Liver (tissue), 9 donors: ENCODE data around the gene TFDP1. TPM values are rescaled to one million over a fixed set of nuclear protein-coding genes. Genes with fewer than 3 reads are reported as not detected.

Experiments
- DNase-seq: peaks from one replicate; pipeline ENCODE4 v3.0.0-alpha.2; 2017; ENCODE audit warnings: low spot score
- H3K27ac ChIP-seq, 2 donors: one replicate each; pipeline ENCODE4 v1.7.0; 2013; ENCODE audit warnings: inconsistent platforms in 2 of 2, low read length in 2 of 2, control low read depth in 1 of 2, low read depth in 1 of 2, mild to moderate bottlenecking in 1 of 2
- H3K27me3 ChIP-seq, 4 donors: one replicate each; pipeline versions ENCODE4 v1.6.1 to v1.7.0; 2013; ENCODE audit warnings: low read length in 3 of 4, inconsistent platforms in 1 of 4, mild to moderate bottlenecking in 1 of 4, moderate library complexity in 1 of 4; ENCODE audit not compliant: control insufficient read depth in 4 of 4, insufficient read depth in 4 of 4
- H3K36me3 ChIP-seq, 4 donors: one replicate each; pipeline versions ENCODE4 v1.6.1 to v1.7.0; 2013; ENCODE audit warnings: low read length in 3 of 4, mild to moderate bottlenecking in 3 of 4, low read depth in 1 of 4, moderate library complexity in 1 of 4; ENCODE audit not compliant: control insufficient read depth in 4 of 4, insufficient read depth in 3 of 4
- H3K4me1 ChIP-seq, 4 donors: one replicate each; pipeline versions ENCODE4 v1.6.1 to v1.7.0; 2013; ENCODE audit warnings: low read length in 3 of 4, mild to moderate bottlenecking in 3 of 4, moderate library complexity in 1 of 4; ENCODE audit not compliant: control insufficient read depth in 4 of 4, insufficient read depth in 4 of 4
- H3K4me3 ChIP-seq, 3 donors: one replicate each; pipeline versions ENCODE4 v1.6.1 to v1.7.0; 2013; ENCODE audit warnings: low read length in 3 of 3, control low read depth in 1 of 3, low read depth in 1 of 3, mild to moderate bottlenecking in 1 of 3
- H3K9ac ChIP-seq, 2 donors: one replicate each; pipeline ENCODE4 v1.7.0; 2013; ENCODE audit warnings: low read length in 2 of 2, mild to moderate bottlenecking in 2 of 2, moderate library complexity in 2 of 2, control low read depth in 1 of 2, low read depth in 1 of 2
- H3K9me3 ChIP-seq, 4 donors: one replicate each; pipeline versions ENCODE4 v1.6.1 to v1.7.0; 2013; ENCODE audit warnings: low read length in 3 of 4; ENCODE audit not compliant: control insufficient read depth in 4 of 4
- ATF3 ChIP-seq: IDR thresholded peaks from 2 replicates; pipeline ENCODE4 v1.6.1; 2016; ENCODE audit warnings: antibody characterized with exemption
- CTCF ChIP-seq: fragments of 150-350 bp; IDR thresholded peaks from 2 replicates; pipeline ENCODE4 v1.5.1; 2017; ENCODE audit warnings: improper control_type of control experiment, low read depth, low read length; ENCODE audit not compliant: missing input control
- EGR1 ChIP-seq, 2 donors: IDR thresholded peaks; 2 replicates each; pipeline ENCODE4 v1.6.1; 2016 to 2018; ENCODE audit warnings: antibody characterized with exemption in 2 of 2, low read depth in 2 of 2
- FOXA2 ChIP-seq: IDR thresholded peaks from 2 replicates; pipeline ENCODE4 v1.6.1; 2016; ENCODE audit warnings: antibody characterized with exemption
- GABPA ChIP-seq, 2 donors: IDR thresholded peaks in 1 of 2; conservative IDR thresholded peaks in 1 of 2; 2 replicates each; pipeline ENCODE4 v1.6.1; 2016; ENCODE audit warnings: antibody characterized with exemption in 2 of 2, mild to moderate bottlenecking in 1 of 2, moderate library complexity in 1 of 2
- HNF4A ChIP-seq, 2 donors: conservative IDR thresholded peaks; 2 replicates each; pipeline ENCODE4 v1.6.1; 2016; ENCODE audit warnings: antibody characterized with exemption in 2 of 2, mild to moderate bottlenecking in 2 of 2
- HNF4G ChIP-seq: IDR thresholded peaks from 2 replicates; pipeline ENCODE4 v1.6.1; 2016; ENCODE audit warnings: antibody characterized with exemption
- MAX ChIP-seq: IDR thresholded peaks from 2 replicates; pipeline ENCODE4 v1.6.1; 2016; ENCODE audit warnings: antibody characterized with exemption
- RAD21 ChIP-seq, 2 donors: IDR thresholded peaks; 2 replicates each; pipeline ENCODE4 v1.6.1; 2016; ENCODE audit warnings: antibody characterized with exemption in 2 of 2, mild to moderate bottlenecking in 2 of 2
- REST ChIP-seq: IDR thresholded peaks from 2 replicates; pipeline ENCODE4 v1.6.1; 2016; ENCODE audit warnings: antibody characterized with exemption, mild to moderate bottlenecking
- RXRA ChIP-seq, 2 donors: IDR thresholded peaks; 2 replicates each; pipeline ENCODE4 v1.6.1; 2017 to 2018; ENCODE audit warnings: antibody characterized with exemption in 2 of 2, mild to moderate bottlenecking in 1 of 2
- SP1 ChIP-seq: IDR thresholded peaks from 2 replicates; pipeline ENCODE4 v1.6.1; 2018; ENCODE audit warnings: antibody characterized with exemption, mild to moderate bottlenecking
- YY1 ChIP-seq: IDR thresholded peaks from 2 replicates; pipeline ENCODE4 v1.6.1; 2016; ENCODE audit warnings: antibody characterized with exemption, mild to moderate bottlenecking
- ZBTB33 ChIP-seq: IDR thresholded peaks from 2 replicates; pipeline ENCODE4 v1.6.1; 2016; ENCODE audit warnings: antibody characterized with exemption
- WGBS: extraction: QIAGEN DNeasy Blood & Tissue Kit; methylation state at CpG from one replicate; pipeline ENCODE4 v1.1.7; 2013; 5-methylcytosine and 5-hydroxymethylcytosine counted together
- polyA plus RNA-seq, 2 donors: library from polyadenylated mRNA; stranded (reverse) in 1 of 2; unstranded in 1 of 2; fragments of 200-250 nt in 1 of 2; fragments of >200 nt in 1 of 2; fragmentation: Nextera tagmentation in 1 of 2; extraction: Ambion mirVana in 1 of 2; gene quantifications; one replicate each; pipeline versions ENCODE4 v1.2.1 to v1.2.3, GENCODE V29; 2013 to 2015
- total RNA-seq, 2 donors: library from RNA; depleted of rRNA; stranded (reverse); fragments of >200 nt; gene quantifications; one replicate each; pipeline ENCODE4 v1.2.3, GENCODE V29; 2014
- donor health status: healthy.
- donor health status: healthy.
- donor health status: healthy.
- donor health status: healthy.
- donor health status: healthy.

TFDP1 gene
- total and polyA plus RNA-seq, 4 donors = 9.9 to 140 (median 17.8) TPM

GRCh38 chr13:113645329-113645728 is 60.8 kb downstream of the TFDP1 start:
- Histone ChIP-seq H3K27ac (peak overlapping the region in 1 of 2 donors; percentile 41), H3K9me3 (no peaks in the 10 kb centered on the region), H3K36me3 (peaks cover 0 to 5% (median 3%) of the 10 kb centered on the region in 4 donors), H3K4me1 (peaks cover 16 to 28% (median 23%) of the 10 kb centered on the region in 4 donors), H3K27me3 (no peaks in the 10 kb centered on the region), H3K9ac (no peak overlapping the region), H3K4me3 (no peak overlapping the region)
- 38% methylated on average over 9 of the region's 9 CpGs for WGBS
- no peak for DNase-seq
- TF ChIP-seq ZBTB33 = peak; percentile 16
- no peak for TF ChIP-seq GABPA (IDR thresholded peaks at IDR 0.05 in 1 of 2, conservative IDR thresholded peaks at IDR 0.05 in 1 of 2)
- no peak for TF ChIP-seq YY1
- TF ChIP-seq SP1 = no peak
- peak; percentile 30 for TF ChIP-seq FOXA2
- TF ChIP-seq HNF4A (conservative IDR thresholded peaks at IDR 0.05) = peak in 1 of 2 donors; percentile 51
- TF ChIP-seq RXRA (IDR thresholded peaks at IDR 0.05) = peak in 1 of 2 donors; percentile 86

- H3K27me3 ChIP-seq = no peaks in the 10 kb centered on the region
- 69% methylated on average over 11 of the region's 11 CpGs for whole genome bisulfite sequencing
- peaks cover 16 to 28% (median 23%) of the 10 kb centered on the region in 4 donors for H3K4me1 ChIP-seq
- TF ChIP-seq HNF4G (no peak), EGR1 (IDR thresholded peaks at IDR 0.05; ENCODE audit: low read depth in 2 of 2) (no peak), CTCF (no peak), ZBTB33 (no peak), MAX (no peak), REST (no peak), GABPA (IDR thresholded peaks at IDR 0.05 in 1 of 2, conservative IDR thresholded peaks at IDR 0.05 in 1 of 2) (no peak), RAD21 (IDR thresholded peaks at IDR 0.05) (no peak), ATF3 (no peak), RXRA (IDR thresholded peaks at IDR 0.05) (no peak), SP1 (no peak)
- no peaks in the 10 kb centered on the region for H3K9me3 ChIP-seq
- peaks cover 0 to 2% (median 0%) of the 10 kb centered on the region in 4 donors for H3K36me3 ChIP-seq
- H3K27ac ChIP-seq = no peak overlapping the region
- H3K4me3 ChIP-seq = no peak overlapping the region
- no peak overlapping the region for H3K9ac ChIP-seq
- no peak for DNase-seq
Observed at GRCh38 chr13:113646376-113646775, 61.8 kb downstream of the TFDP1 start.
